ENCODE results near the gene AVL9. TPM values are rescaled to one million over a fixed set of nuclear protein-coding genes. Genes with fewer than 3 reads are reported as not detected.
"Not testable (repeated sequence)": the region's sequence is repeated elsewhere in the genome, so short reads cannot be mapped to it uniquely, and the experiment has no call there.

Gene AVL9
- total and polyA plus RNA-seq, 2 experiments from 2014 or later: 13.1 to 33.8 TPM

- no peaks in the 10 kb centered on the region for H3K27me3 ChIP-seq (ENCODE audit: insufficient read depth)
- no peak overlapping the region for H2AFZ ChIP-seq
- H3F3A ChIP-seq (replicated peaks; ENCODE audit: low read depth): no peaks in the 10 kb centered on the region
- Mint-ChIP-seq H3K36me3 (ENCODE audit: low read depth) (no peaks in the 10 kb centered on the region), H3K4me3 (no peak overlapping the region), H3K9me3 (no peaks in the 10 kb centered on the region), H3K27me3 (ENCODE audit: insufficient read depth, low read depth, poor library complexity) (peaks cover 3% of the 10 kb centered on the region), H3K4me1 (peaks cover 14% of the 10 kb centered on the region), H3K27ac (no peak overlapping the region)
- H3K4me2 ChIP-seq: no peak overlapping the region
- TF ChIP-seq JUNB (IDR thresholded peaks at IDR 0.05; ENCODE audit: unreplicated experiment) (no peak), ZNF462 (CRISPR knock-in tag; IDR thresholded peaks at IDR 0.05) (no peak), EZH2 (IDR thresholded peaks at IDR 0.05; ENCODE audit: low read depth, unreplicated experiment) (no peak), STAT1 (IDR thresholded peaks at IDR 0.05; ENCODE audit: unreplicated experiment) (no peak), ZNF114 (CRISPR knock-in tag; IDR thresholded peaks at IDR 0.05) (no peak), REST (IDR thresholded peaks at IDR 0.05; ENCODE audit: unreplicated experiment) (no peak), ZNF331 (CRISPR knock-in tag; IDR thresholded peaks at IDR 0.05; ENCODE audit: low read depth) (no peak)
- TF ChIP-seq, protein P1, sequence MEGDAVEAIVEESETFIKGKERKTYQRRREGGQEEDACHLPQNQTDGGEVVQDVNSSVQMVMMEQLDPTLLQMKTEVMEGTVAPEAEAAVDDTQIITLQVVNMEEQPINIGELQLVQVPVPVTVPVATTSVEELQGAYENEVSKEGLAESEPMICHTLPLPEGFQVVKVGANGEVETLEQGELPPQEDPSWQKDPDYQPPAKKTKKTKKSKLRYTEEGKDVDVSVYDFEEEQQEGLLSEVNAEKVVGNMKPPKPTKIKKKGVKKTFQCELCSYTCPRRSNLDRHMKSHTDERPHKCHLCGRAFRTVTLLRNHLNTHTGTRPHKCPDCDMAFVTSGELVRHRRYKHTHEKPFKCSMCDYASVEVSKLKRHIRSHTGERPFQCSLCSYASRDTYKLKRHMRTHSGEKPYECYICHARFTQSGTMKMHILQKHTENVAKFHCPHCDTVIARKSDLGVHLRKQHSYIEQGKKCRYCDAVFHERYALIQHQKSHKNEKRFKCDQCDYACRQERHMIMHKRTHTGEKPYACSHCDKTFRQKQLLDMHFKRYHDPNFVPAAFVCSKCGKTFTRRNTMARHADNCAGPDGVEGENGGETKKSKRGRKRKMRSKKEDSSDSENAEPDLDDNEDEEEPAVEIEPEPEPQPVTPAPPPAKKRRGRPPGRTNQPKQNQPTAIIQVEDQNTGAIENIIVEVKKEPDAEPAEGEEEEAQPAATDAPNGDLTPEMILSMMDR (conservative IDR thresholded peaks at IDR 0.05; ENCODE audit: low read depth in 2 of 2): no peak
- no peak for ATAC-seq
- no peak overlapping the region for H3K27ac ChIP-seq (ENCODE audit: low read depth)
- no peak overlapping the region for H3K4me3 ChIP-seq
- peaks cover 9% of the 10 kb centered on the region for H3K4me1 ChIP-seq (ENCODE audit: insufficient read depth)
- no peaks in the 10 kb centered on the region for H3K79me2 ChIP-seq (replicated peaks; ENCODE audit: insufficient read depth)
- no peaks in the 10 kb centered on the region for H3K36me3 ChIP-seq (ENCODE audit: insufficient read depth)
- no peaks in the 10 kb centered on the region for H4K20me1 ChIP-seq (replicated peaks; ENCODE audit: insufficient read depth)
- DNase-seq (ENCODE audit: low spot score): no peak
- H3K9me2 ChIP-seq (ENCODE audit: insufficient read depth): no peaks in the 10 kb centered on the region
These were observed 135.7 kb downstream of the AVL9 start for GRCh38 chr7:32631021-32631420.

DNA sequence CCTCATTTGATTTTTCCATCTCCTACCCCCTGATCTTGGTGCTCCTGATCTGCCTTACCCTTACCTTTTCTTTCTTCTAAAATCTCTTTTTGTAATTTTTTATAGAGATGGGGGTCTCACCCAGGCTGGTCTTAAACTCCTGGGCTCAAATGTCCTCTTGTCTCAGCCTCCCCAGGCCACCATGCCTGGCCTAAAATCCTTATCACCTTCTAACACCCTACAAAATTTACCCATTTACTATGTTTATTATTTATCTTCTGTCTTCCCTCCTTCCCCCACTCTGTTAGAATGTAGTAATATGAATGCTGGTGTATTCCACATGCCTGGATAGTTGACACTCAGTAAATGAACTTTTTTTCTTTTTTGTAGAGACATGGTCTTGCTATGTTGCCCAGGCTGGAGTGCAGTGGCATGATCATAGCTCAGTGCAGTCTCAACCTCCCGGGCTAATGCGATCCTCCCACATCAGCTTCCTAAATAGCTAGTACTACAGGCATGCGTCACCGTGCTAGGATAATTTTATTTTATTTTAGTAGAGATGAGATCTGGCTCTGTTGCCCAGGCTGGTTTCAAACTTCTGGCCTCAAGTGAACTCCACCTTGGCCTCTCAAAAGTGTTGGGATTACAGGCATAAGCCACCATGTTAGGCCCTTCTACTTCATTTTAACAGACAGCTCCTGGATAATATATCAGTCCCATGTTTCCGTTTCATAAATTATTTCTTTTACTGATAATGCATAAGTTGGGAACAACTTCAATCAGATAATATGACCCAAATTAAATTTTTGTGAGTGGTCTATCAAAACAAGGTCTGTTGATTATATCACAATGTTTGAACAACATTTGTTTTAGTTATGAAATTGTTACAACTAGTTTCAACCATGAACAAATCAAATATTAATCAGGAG, 136.6 kb downstream of the AVL9 start:
- not testable (repeated sequence) for DNase-seq (ENCODE audit: low spot score); ATAC-seq; H3K27ac Mint-ChIP-seq; H3K27me3 Mint-ChIP-seq (ENCODE audit: insufficient read depth, low read depth, poor library complexity); H3K4me3 ChIP-seq; H3K36me3 Mint-ChIP-seq (ENCODE audit: low read depth); H3K9me2 ChIP-seq (ENCODE audit: insufficient read depth); H3K4me1 ChIP-seq (ENCODE audit: insufficient read depth); H4K20me1 ChIP-seq (replicated peaks; ENCODE audit: insufficient read depth); H3K4me2 ChIP-seq; H3K27me3 ChIP-seq (ENCODE audit: insufficient read depth); H3K27ac ChIP-seq (ENCODE audit: low read depth); H3K9me3 Mint-ChIP-seq; H3K4me3 Mint-ChIP-seq; H3K79me2 ChIP-seq (replicated peaks; ENCODE audit: insufficient read depth); H2AFZ ChIP-seq; H3K36me3 ChIP-seq (ENCODE audit: insufficient read depth); H3F3A ChIP-seq (replicated peaks; ENCODE audit: low read depth)
- peaks cover 16% of the 10 kb centered on the region for H3K4me1 Mint-ChIP-seq
